ENCODE results near the gene PROZ. TPM values are rescaled to one million over a fixed set of nuclear protein-coding genes. Genes with fewer than 3 reads are reported as not detected.

PROZ gene
- total RNA-seq, 6 donors from 2014 or later = not detected

GRCh38 chr13:113115363-113116205, 42.9 kb upstream of the PROZ start:
- Histone ChIP-seq H3K4me3 (no peak overlapping the region), H3K27me3 (peaks cover 0 to 5% (median 5%) of the 10 kb centered on the region in 4 donors), H3K36me3 (no peaks in the 10 kb centered on the region), H3K27ac (no peak overlapping the region), H3K4me1 (peaks cover 3 to 5% (median 4%) of the 10 kb centered on the region in 4 donors), H3K9me3 (no peaks in the 10 kb centered on the region)
- DNase-seq (peak; percentile 14 to 58), ATAC-seq (ENCODE audit: low FRiP score in 2 of 2) (no peak)
- TF ChIP-seq CTCF (IDR thresholded peaks at IDR 0.05) (no peak), POLR2A (IDR thresholded peaks at IDR 0.05) (no peak), POLR2AphosphoS5 (IDR thresholded peaks at IDR 0.05) (no peak), EP300 (IDR thresholded peaks at IDR 0.05) (no peak)
- WGBS, 2 donors = 78 to 89% methylated on average over 6 to 21 of the region's 21 CpGs

GRCh38 chr13:113116206-113116800, 42.1 kb upstream of the PROZ start:
- no peak overlapping the region for H3K4me3 ChIP-seq
- TF ChIP-seq POLR2A (IDR thresholded peaks at IDR 0.05) = no peak
- no peak for TF ChIP-seq POLR2AphosphoS5 (IDR thresholded peaks at IDR 0.05)
- TF ChIP-seq CTCF (IDR thresholded peaks at IDR 0.05) = no peak
- TF ChIP-seq EP300 (IDR thresholded peaks at IDR 0.05) = no peak
- H3K9me3 ChIP-seq = no peaks in the 10 kb centered on the region
- WGBS, 2 donors = 78 to 87% methylated on average over 10 of the region's 10 CpGs
- no peaks in the 10 kb centered on the region for H3K36me3 ChIP-seq
- H3K27me3 ChIP-seq = no peaks in the 10 kb centered on the region
- no peak overlapping the region for H3K27ac ChIP-seq
- peak in 1 of 2 donors; percentile 10 for DNase-seq
- ATAC-seq (ENCODE audit: low FRiP score in 2 of 2) = no peak
- no peaks in the 10 kb centered on the region for H3K4me1 ChIP-seq

GRCh38 chr13:113116871-113117271, 41.6 kb upstream of the PROZ start:
- TF ChIP-seq EP300 (IDR thresholded peaks at IDR 0.05) (no peak), POLR2AphosphoS5 (IDR thresholded peaks at IDR 0.05) (no peak), CTCF (IDR thresholded peaks at IDR 0.05) (no peak), POLR2A (IDR thresholded peaks at IDR 0.05) (no peak)
- WGBS, 2 donors = 88 to 94% methylated on average over 10 of the region's 10 CpGs

GRCh38 chr13:113117335-113117872, 41.0 kb upstream of the PROZ start:
- Histone ChIP-seq H3K4me1 (no peaks in the 10 kb centered on the region), H3K27ac (no peak overlapping the region), H3K9me3 (no peaks in the 10 kb centered on the region), H3K4me3 (no peak overlapping the region), H3K27me3 (no peaks in the 10 kb centered on the region), H3K36me3 (no peaks in the 10 kb centered on the region)
- TF ChIP-seq POLR2A (IDR thresholded peaks at IDR 0.05) = no peak
- no peak for TF ChIP-seq EP300 (IDR thresholded peaks at IDR 0.05)
- TF ChIP-seq POLR2AphosphoS5 (IDR thresholded peaks at IDR 0.05) = no peak
- no peak for TF ChIP-seq CTCF (IDR thresholded peaks at IDR 0.05)
- DNase-seq = peak; percentile 3 to 67
- no peak for ATAC-seq (ENCODE audit: low FRiP score in 2 of 2)
- 90 to 94% methylated on average over 22 to 26 of the region's 26 CpGs for WGBS, 2 donors

More at GRCh38 chr13:113116871-113117271, 41.6 kb upstream of the PROZ start:
- Histone ChIP-seq H3K9me3 (no peaks in the 10 kb centered on the region), H3K27me3 (no peaks in the 10 kb centered on the region), H3K4me1 (no peaks in the 10 kb centered on the region), H3K4me3 (no peak overlapping the region), H3K36me3 (no peaks in the 10 kb centered on the region), H3K27ac (no peak overlapping the region)
- DNase-seq (peak in 1 of 2 donors; percentile 18), ATAC-seq (ENCODE audit: low FRiP score in 2 of 2) (no peak)

Data from upper lobe of left lung (tissue), 6 donors.